ENCODE data around the gene IRS1.

GRCh38 chr2:226791056-226791486 is 8.5 kb downstream of the IRS1 start:
- TF ChIP-seq POLR2AphosphoS5 (IDR thresholded peaks at IDR 0.05; ENCODE audit: low read depth, low read length) (no peak), REST (IDR thresholded peaks at IDR 0.05; ENCODE audit: insufficient read depth in 1 of 2, low read depth in 2 of 2, low read length in 2 of 2) (no peak), TAF1 (IDR thresholded peaks at IDR 0.05; ENCODE audit: borderline replicate concordance, insufficient read depth, low read length) (no peak), SIN3A (IDR thresholded peaks at IDR 0.05; ENCODE audit: borderline replicate concordance, insufficient read depth, low read length) (0 out of 2 replicates have a peak, but pooled peaks have one; percentile 61)
